H9 (cell line): ENCODE results near the gene HS6ST3. TPM values are rescaled to one million over a fixed set of nuclear protein-coding genes. Genes with fewer than 3 reads are reported as not detected.

Experiments
- DNase-seq: peaks from one replicate; pipeline ENCODE4 v3.0.0-alpha.2; 2017
- H2AFZ ChIP-seq: one replicate; pipeline ENCODE4 v1.6.1; 2013; ENCODE audit warnings: mild to moderate bottlenecking, low read length, control low read depth, moderate library complexity
- H2AK5ac ChIP-seq: 2 replicates; pipeline ENCODE4 v1.6.1; 2013; ENCODE audit warnings: low read length, control low read depth, mixed read lengths; ENCODE audit not compliant: insufficient read length
- H2BK120ac ChIP-seq: one replicate; pipeline ENCODE4 v1.6.1; 2013; ENCODE audit warnings: low read depth, mild to moderate bottlenecking, low read length, control low read depth, inconsistent platforms; ENCODE audit not compliant: poor library complexity, severe bottlenecking
- H2BK12ac ChIP-seq: 2 replicates; pipeline ENCODE4 v1.6.1; 2013; ENCODE audit warnings: low read length, control low read depth, mixed read lengths, low read depth; ENCODE audit not compliant: insufficient read length
- H2BK15ac ChIP-seq: 2 replicates; pipeline ENCODE4 v1.6.1; 2013; ENCODE audit warnings: low read depth, low read length, control low read depth
- H2BK20ac ChIP-seq: one replicate; pipeline ENCODE4 v1.6.1; 2013; ENCODE audit warnings: low read depth, mild to moderate bottlenecking, low read length, control low read depth, inconsistent platforms; ENCODE audit not compliant: poor library complexity, severe bottlenecking
- H2BK5ac ChIP-seq: 2 replicates; pipeline ENCODE4 v1.6.1; 2013; ENCODE audit warnings: low read length, control low read depth, mixed read lengths; ENCODE audit not compliant: insufficient read length
- H3K14ac ChIP-seq: 2 replicates; pipeline ENCODE4 v1.6.1; 2013; ENCODE audit warnings: low read length, control low read depth; ENCODE audit not compliant: insufficient read depth
- H3K18ac ChIP-seq: 2 replicates; pipeline ENCODE4 v1.6.1; 2013; ENCODE audit warnings: low read depth, mild to moderate bottlenecking, mixed read lengths, low read length, control low read depth; ENCODE audit not compliant: insufficient read length
- H3K23ac ChIP-seq: 2 replicates; pipeline ENCODE4 v1.6.1; 2013; ENCODE audit warnings: low read length, control low read depth, mixed read lengths, low read depth; ENCODE audit not compliant: insufficient read length
- H3K23me2 ChIP-seq: 2 replicates; pipeline ENCODE4 v1.6.1; 2013; ENCODE audit warnings: low read depth, mild to moderate bottlenecking, mixed read lengths, low read length, control low read depth; ENCODE audit not compliant: insufficient read length, poor library complexity, severe bottlenecking
- H3K27ac ChIP-seq: 2 replicates; pipeline ENCODE4 v1.5.1; 2013; ENCODE audit warnings: low read length, control low read depth, mixed read lengths, low read depth; ENCODE audit not compliant: insufficient read length
- H3K27me3 ChIP-seq: 2 replicates; pipeline ENCODE4 v1.6.1; 2013; ENCODE audit warnings: low read length, control low read depth, inconsistent platforms; ENCODE audit not compliant: insufficient read depth
- H3K4ac ChIP-seq: 2 replicates; pipeline ENCODE4 v1.6.1; 2013; ENCODE audit warnings: low read depth, mild to moderate bottlenecking, control low read depth, inconsistent platforms, low read length, moderate library complexity
- H3K4me1 ChIP-seq: 2 replicates; pipeline ENCODE4 v1.6.1; 2013; ENCODE audit warnings: low read length, control low read depth, inconsistent platforms; ENCODE audit not compliant: insufficient read depth
- H3K4me2 ChIP-seq: 2 replicates; pipeline ENCODE4 v1.6.1; 2013; ENCODE audit warnings: low read length, control low read depth, mixed read lengths; ENCODE audit not compliant: insufficient read length, insufficient read depth
- H3K56ac ChIP-seq: 2 replicates; pipeline ENCODE4 v1.6.1; 2013; ENCODE audit warnings: low read depth, mild to moderate bottlenecking, mixed read lengths, low read length, control low read depth; ENCODE audit not compliant: insufficient read length
- H3K79me1 ChIP-seq: 2 replicates; pipeline ENCODE4 v1.6.1; 2013; ENCODE audit warnings: low read depth, mild to moderate bottlenecking, moderate library complexity, low read length, control low read depth, inconsistent platforms; ENCODE audit not compliant: insufficient read depth, poor library complexity, severe bottlenecking
- H3K79me2 ChIP-seq: 2 replicates; pipeline ENCODE4 v1.6.1; 2013; ENCODE audit warnings: low read length, control low read depth, inconsistent platforms; ENCODE audit not compliant: insufficient read depth
- H3K9ac ChIP-seq: 2 replicates; pipeline ENCODE4 v1.6.1; 2013; ENCODE audit warnings: low read length, control low read depth, mixed read lengths; ENCODE audit not compliant: insufficient read length; ENCODE audit errors: extremely low read depth
- H3K9me3 ChIP-seq: one replicate; pipeline ENCODE4 v1.6.1; 2013; ENCODE audit warnings: low read depth, low read length, inconsistent platforms; ENCODE audit not compliant: control insufficient read depth
- H3T11ph ChIP-seq: one replicate; pipeline ENCODE4 v1.6.1; 2013; ENCODE audit warnings: mild to moderate bottlenecking, low read length, control low read depth, inconsistent platforms
- H4K20me1 ChIP-seq: one replicate; pipeline ENCODE4 v1.6.1; 2013; ENCODE audit not compliant: control insufficient read depth, insufficient read length, insufficient read depth
- H4K5ac ChIP-seq: 2 replicates; pipeline ENCODE4 v1.6.1; 2013; ENCODE audit warnings: low read depth, mild to moderate bottlenecking, mixed read lengths, low read length, control low read depth; ENCODE audit not compliant: insufficient read length
- H4K8ac ChIP-seq: replicated peaks from 2 replicates; pipeline ENCODE4 v1.6.1; 2013; ENCODE audit warnings: low read length, control low read depth, mixed read lengths, low read depth; ENCODE audit not compliant: insufficient read length
- H4K91ac ChIP-seq: 2 replicates; pipeline ENCODE4 v1.6.1; 2013; ENCODE audit warnings: low read depth, mild to moderate bottlenecking, moderate library complexity, mixed read lengths, low read length, control low read depth; ENCODE audit not compliant: insufficient read length
- H3K27ac Mint-ChIP-seq, 3 experiments: 2 replicates in 2 of 3; 3 replicates in 1 of 3; pipeline ENCODE4 v1.8.0; 2020 to 2021; ENCODE audit warnings: mixed read lengths in 3 of 3, mild to moderate bottlenecking in 1 of 3, moderate library complexity in 1 of 3
- H3K27me3 Mint-ChIP-seq: 2 replicates; pipeline ENCODE4 v1.8.0; 2021; ENCODE audit warnings: low read depth, mild to moderate bottlenecking, moderate library complexity, mixed read lengths
- H3K36me3 Mint-ChIP-seq, 3 experiments: 2 replicates in 2 of 3; 3 replicates in 1 of 3; pipeline ENCODE4 v1.8.0; 2020 to 2021; ENCODE audit warnings: low read depth in 3 of 3, mixed read lengths in 3 of 3; ENCODE audit not compliant: insufficient read depth in 1 of 3
- H3K4me1 Mint-ChIP-seq, 2 experiments: 2 replicates each; pipeline ENCODE4 v1.8.0; 2020; ENCODE audit warnings: mixed read lengths in 2 of 2
- H3K4me3 Mint-ChIP-seq, 2 experiments: 2 replicates in 1 of 2; 3 replicates in 1 of 2; pipeline ENCODE4 v1.8.0; 2020 to 2021; ENCODE audit warnings: mild to moderate bottlenecking in 2 of 2, mixed read lengths in 2 of 2, moderate library complexity in 1 of 2
- H3K9me3 Mint-ChIP-seq, 2 experiments: 2 replicates in 1 of 2; 3 replicates in 1 of 2; pipeline ENCODE4 v1.8.0; 2020; ENCODE audit warnings: mild to moderate bottlenecking in 2 of 2, mixed read lengths in 2 of 2, moderate library complexity in 1 of 2
- WGBS: extraction: QIAGEN DNeasy Blood & Tissue Kit; methylation state at CpG from one replicate; pipeline ENCODE4 v1.1.7; 2013; ENCODE audit warnings: missing lambda C conversion rate, low lambda C conversion rate, mixed read lengths; ENCODE audit not compliant: insufficient read length; ENCODE audit errors: extremely low coverage; 5-methylcytosine and 5-hydroxymethylcytosine counted together
- total RNA-seq: library from RNA; stranded (reverse); gene quantifications from 2 replicates; pipeline ENCODE4 v1.2.1, GENCODE V29; 2021
- TF ChIP-seq, protein P1 (sequence below): fragments of 200-600 bp; sonication (generic); conservative IDR thresholded peaks from 3 replicates; pipeline ENCODE4 v1.8.0; 2021; ENCODE audit warnings: antibody characterized with exemption, mild to moderate bottlenecking

HS6ST3 gene
- total RNA-seq, 1 experiment from 2014 or later: 0.44 TPM

DNA sequence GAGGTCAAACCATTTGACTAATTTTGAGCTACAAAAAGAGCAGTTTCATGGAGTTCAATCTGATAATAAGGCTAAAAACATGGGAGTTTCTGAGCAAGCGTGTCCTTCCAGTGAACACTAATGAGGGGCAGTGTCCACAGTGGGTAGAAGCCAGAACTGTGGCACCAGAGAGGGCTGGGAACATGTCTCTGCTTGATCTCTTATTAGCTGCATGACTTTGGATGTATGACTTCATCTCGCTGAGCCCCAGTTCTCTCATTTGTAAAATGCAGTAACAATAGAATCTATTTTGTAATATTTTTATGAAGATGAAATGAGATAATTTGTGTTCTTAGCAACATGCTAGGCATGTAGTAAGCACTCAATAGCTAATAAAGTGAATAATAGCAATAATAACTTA is 69.8 kb downstream of the HS6ST3 start:
- Mint-ChIP-seq H3K4me3 (no peak overlapping the region), H3K27ac (no peak overlapping the region), H3K9me3 (no peaks in the 10 kb centered on the region), H3K36me3 (no peaks in the 10 kb centered on the region; a peak in 1 of 7 replicates), H3K27me3 (no peaks in the 10 kb centered on the region), H3K4me1 (peaks cover 4 to 6% of the 10 kb centered on the region in 2 experiments; a peak in 2 of 4 replicates)
- no peak overlapping the region for H2BK15ac ChIP-seq
- H3K18ac ChIP-seq: no peak overlapping the region
- H2BK120ac ChIP-seq: no peak overlapping the region
- no peaks in the 10 kb centered on the region for H3K9me3 ChIP-seq
- no peak overlapping the region for H3K9ac ChIP-seq
- H3K79me1 ChIP-seq: no peaks in the 10 kb centered on the region
- no peaks in the 10 kb centered on the region for H3K23me2 ChIP-seq
- H3K23ac ChIP-seq: no peak overlapping the region
- H3T11ph ChIP-seq: no peak overlapping the region
- H2AK5ac ChIP-seq: no peak overlapping the region
- H3K27ac ChIP-seq: no peak overlapping the region
- no peak overlapping the region for H2BK20ac ChIP-seq
- no peak overlapping the region for H4K8ac ChIP-seq
- no peaks in the 10 kb centered on the region for H4K20me1 ChIP-seq
- no peak overlapping the region for H2BK12ac ChIP-seq
- no peak for DNase-seq
- H4K91ac ChIP-seq: no peak overlapping the region
- no peak overlapping the region for H3K14ac ChIP-seq
- H4K5ac ChIP-seq: no peak overlapping the region
- no peak overlapping the region for H3K56ac ChIP-seq
- H3K27me3 ChIP-seq: no peaks in the 10 kb centered on the region
- H2BK5ac ChIP-seq: no peak overlapping the region
- no peak overlapping the region for H3K4ac ChIP-seq
- 0 out of 2 replicates have a peak, but pooled peaks cover 3% of the 10 kb centered on the region for H3K4me1 ChIP-seq
- TF ChIP-seq, protein P1, sequence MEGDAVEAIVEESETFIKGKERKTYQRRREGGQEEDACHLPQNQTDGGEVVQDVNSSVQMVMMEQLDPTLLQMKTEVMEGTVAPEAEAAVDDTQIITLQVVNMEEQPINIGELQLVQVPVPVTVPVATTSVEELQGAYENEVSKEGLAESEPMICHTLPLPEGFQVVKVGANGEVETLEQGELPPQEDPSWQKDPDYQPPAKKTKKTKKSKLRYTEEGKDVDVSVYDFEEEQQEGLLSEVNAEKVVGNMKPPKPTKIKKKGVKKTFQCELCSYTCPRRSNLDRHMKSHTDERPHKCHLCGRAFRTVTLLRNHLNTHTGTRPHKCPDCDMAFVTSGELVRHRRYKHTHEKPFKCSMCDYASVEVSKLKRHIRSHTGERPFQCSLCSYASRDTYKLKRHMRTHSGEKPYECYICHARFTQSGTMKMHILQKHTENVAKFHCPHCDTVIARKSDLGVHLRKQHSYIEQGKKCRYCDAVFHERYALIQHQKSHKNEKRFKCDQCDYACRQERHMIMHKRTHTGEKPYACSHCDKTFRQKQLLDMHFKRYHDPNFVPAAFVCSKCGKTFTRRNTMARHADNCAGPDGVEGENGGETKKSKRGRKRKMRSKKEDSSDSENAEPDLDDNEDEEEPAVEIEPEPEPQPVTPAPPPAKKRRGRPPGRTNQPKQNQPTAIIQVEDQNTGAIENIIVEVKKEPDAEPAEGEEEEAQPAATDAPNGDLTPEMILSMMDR: no peak
- no peak overlapping the region for H2AFZ ChIP-seq
- no peak overlapping the region for H3K4me2 ChIP-seq
- H3K79me2 ChIP-seq: 0 out of 2 replicates have a peak, but pooled peaks cover 2% of the 10 kb centered on the region
- no CpG with 5 or more reads among the region's 2 CpGs for WGBS
